B cell (primary cell): ENCODE data around the gene CDHR5. TPM values are rescaled to one million over a fixed set of nuclear protein-coding genes. Genes with fewer than 3 reads are reported as not detected.

Experiments
- ATAC-seq: fragments of 200-7000 bp; cut with Tn5 transposase; one replicate; pipeline ENCODE4 v1.10.0; 2021; ENCODE audit warnings: low read depth, mild to moderate bottlenecking, moderate number of reproducible peaks, moderate library complexity
- CTCF ChIA-PET: fragments of 350-600 bp; sonication (Branson Sonifier 250); formaldehyde crosslinking; loops from one replicate; lab custom pipeline; 2021; ENCODE audit warnings: antibody characterized with exemption, inconsistent platforms; lab: Charles Lee
- POLR2A ChIA-PET: fragments of 350-600 bp; sonication (Branson Sonifier 250); formaldehyde crosslinking; loops from one replicate; lab custom pipeline; 2021; ENCODE audit warnings: antibody characterized with exemption; lab: Charles Lee
- DNase-seq: peaks from one replicate; pipeline ENCODE4 v3.0.0; 2013
- H2AFZ ChIP-seq: 2 replicates; pipeline ENCODE4 v1.6.1; 2012; ENCODE audit warnings: mild to moderate bottlenecking, low read depth, low read length; ENCODE audit not compliant: insufficient read depth, poor library complexity, severe bottlenecking
- H3K27ac ChIP-seq, 2 donors: 1 replicate in 1 of 2; 2 replicates in 1 of 2; pipeline ENCODE4 v1.5.1; 2012 to 2013; ENCODE audit warnings: low read length in 2 of 2, mild to moderate bottlenecking in 2 of 2, moderate library complexity in 1 of 2
- H3K27me3 ChIP-seq, 4 experiments: fragments of 200-600 bp in 1 of 4; sonication (generic) in 1 of 4; replicated peaks in 1 of 4; 1 replicate in 2 of 4; 2 replicates in 2 of 4; pipeline versions ENCODE4 v1.6.1 to v1.7.0; 2013 to 2016; ENCODE audit warnings: low read length in 3 of 4, mild to moderate bottlenecking in 2 of 4, mixed read lengths in 1 of 4, moderate library complexity in 1 of 4; ENCODE audit not compliant: insufficient read depth in 4 of 4, control insufficient read depth in 3 of 4; ENCODE audit errors: control extremely low read depth in 1 of 4
- H3K36me3 ChIP-seq, 2 experiments: replicated peaks in 1 of 2; 1 replicate in 1 of 2; 2 replicates in 1 of 2; pipeline versions ENCODE4 v1.6.1 to v1.7.1; 2013; ENCODE audit warnings: low read length in 1 of 2; ENCODE audit not compliant: insufficient read depth in 2 of 2, control insufficient read depth in 1 of 2; ENCODE audit errors: control extremely low read depth in 1 of 2, extremely low read depth in 1 of 2
- H3K4me1 ChIP-seq, 2 donors: fragments of 200-600 bp in 1 of 2; sonication (generic) in 1 of 2; 1 replicate in 1 of 2; 2 replicates in 1 of 2; pipeline versions ENCODE4 v1.5.1 to v1.6.1; 2013 to 2017; ENCODE audit warnings: low read length in 2 of 2; ENCODE audit not compliant: control insufficient read depth in 2 of 2, insufficient read depth in 2 of 2
- H3K4me2 ChIP-seq: replicated peaks from 2 replicates; pipeline ENCODE3; 2012; ENCODE audit warnings: mild to moderate bottlenecking, low read depth, low read length; ENCODE audit not compliant: poor library complexity, severe bottlenecking
- H3K4me3 ChIP-seq, 5 experiments: fragments of 200-600 bp in 1 of 5; sonication (generic) in 1 of 5; 1 replicate in 3 of 5; 2 replicates in 2 of 5; pipeline versions ENCODE4 v1.5.1 to v1.7.0; 2011 to 2016; ENCODE audit warnings: low read length in 4 of 5, mild to moderate bottlenecking in 4 of 5, low read depth in 2 of 5, control low read depth in 1 of 5, moderate library complexity in 1 of 5; ENCODE audit not compliant: insufficient read depth in 1 of 5; ENCODE audit errors: control extremely low read depth in 1 of 5, extremely low read depth in 1 of 5
- H3K79me2 ChIP-seq: fragments of 200-600 bp; sonication (generic); one replicate; pipeline ENCODE4 v1.6.0; 2016; ENCODE audit warnings: low read length; ENCODE audit not compliant: control insufficient read depth, insufficient read depth
- H3K9ac ChIP-seq: fragments of 200-600 bp; sonication (generic); 2 replicates; pipeline ENCODE4 v1.6.1; 2017; ENCODE audit warnings: mild to moderate bottlenecking, low read length, moderate library complexity
- H3K9me3 ChIP-seq, 3 donors: one replicate each; pipeline versions ENCODE4 v1.6.1 to v1.7.1; 2013; ENCODE audit warnings: low read length in 2 of 3; ENCODE audit not compliant: control insufficient read depth in 2 of 3, insufficient read depth in 1 of 3; ENCODE audit errors: control extremely low read depth in 1 of 3
- H4K20me1 ChIP-seq: 2 replicates; pipeline ENCODE4 v1.6.0; 2012; ENCODE audit warnings: mild to moderate bottlenecking, low read length; ENCODE audit not compliant: insufficient read depth, control insufficient read depth, poor library complexity, severe bottlenecking
- H3K27ac Mint-ChIP-seq: one replicate; pipeline ENCODE4 v1.8.0; 2021; ENCODE audit warnings: mixed read lengths
- H3K27me3 Mint-ChIP-seq: one replicate; pipeline ENCODE4 v1.8.0; 2021; ENCODE audit warnings: mixed read lengths
- H3K4me1 Mint-ChIP-seq: one replicate; pipeline ENCODE4 v1.8.0; 2021; ENCODE audit warnings: mixed read lengths
- H3K4me3 Mint-ChIP-seq: one replicate; pipeline ENCODE4 v1.8.0; 2021; ENCODE audit warnings: mixed read lengths
- H3K9me3 Mint-ChIP-seq: one replicate; pipeline ENCODE4 v1.8.0; 2022; ENCODE audit warnings: mixed read lengths; ENCODE audit not compliant: insufficient read depth
- EZH2 ChIP-seq: IDR thresholded peaks from 2 replicates; pipeline ENCODE4 v1.6.1; 2012; ENCODE audit warnings: borderline replicate concordance, low read depth, mild to moderate bottlenecking, moderate library complexity, low read length; ENCODE audit not compliant: insufficient read depth, poor library complexity, severe bottlenecking
- WGBS: methylation state at CpG from one replicate; pipeline ENCODE4 v1.1.5; 2013; ENCODE audit warnings: missing lambda C conversion rate; ENCODE audit not compliant: insufficient coverage; 5-methylcytosine and 5-hydroxymethylcytosine counted together
- intact Hi-C: fragments of 100-400 bp; cut with micrococcal nuclease; formaldehyde crosslinking; loops from one replicate; pipeline ENCODE4 v1.10.0; 2022
- polyA plus RNA-seq: library from polyadenylated mRNA; depleted of rRNA; stranded (reverse); fragments of >200 nt; gene quantifications from 2 replicates; pipeline ENCODE4 v1.2.3, GENCODE V29; 2012
- total RNA-seq, 2 donors: library from RNA; stranded (reverse); fragments of 120-200 nt in 1 of 2; gene quantifications; 1 replicate in 1 of 2; 2 replicates in 1 of 2; pipeline versions ENCODE4 v1.2.3 to v1.2.4, GENCODE V29; 2013 to 2022
- TF ChIP-seq, protein P1 (sequence below): fragments of 200-600 bp; IDR thresholded peaks from one replicate; pipeline ENCODE4 v1.8.0; 2022; ENCODE audit warnings: antibody characterized with exemption, mild to moderate bottlenecking

CDHR5 gene
- total and polyA plus RNA-seq, 2 donors (not counting 1 experiment from before 2014, with no cell fraction given), result 0.09 TPM; not detected in 1

GRCh38 chr11:595400-595799, 29.4 kb downstream of the CDHR5 start:
- no peaks in the 10 kb centered on the region for H3K4me1 Mint-ChIP-seq
- no peaks in the 10 kb centered on the region for H3K9me3 Mint-ChIP-seq
- Histone ChIP-seq H3K27me3 (no peaks in the 10 kb centered on the region), H3K4me1 (no peaks in the 10 kb centered on the region), H3K4me2 (no peak overlapping the region), H4K20me1 (peaks cover 62% of the 10 kb centered on the region), H3K27ac (no peak overlapping the region), H3K36me3 (peaks cover 0 to 72% of the 10 kb centered on the region in 2 experiments), H3K79me2 (peaks cover 39% of the 10 kb centered on the region), H2AFZ (no peak overlapping the region), H3K9me3 (no peaks in the 10 kb centered on the region), H3K9ac (no peak overlapping the region), H3K4me3 (no peak overlapping the region)
- ChIA-PET CTCF (no interaction called here), POLR2A (no interaction called here)
- intact Hi-C loops, result no loop called here
- WGBS, result 97% methylated on average over 10 of the region's 10 CpGs
- no peak for ATAC-seq
- no peak overlapping the region for H3K4me3 Mint-ChIP-seq
- no peak overlapping the region for H3K27ac Mint-ChIP-seq
- no peak for DNase-seq
- TF ChIP-seq, protein P1, sequence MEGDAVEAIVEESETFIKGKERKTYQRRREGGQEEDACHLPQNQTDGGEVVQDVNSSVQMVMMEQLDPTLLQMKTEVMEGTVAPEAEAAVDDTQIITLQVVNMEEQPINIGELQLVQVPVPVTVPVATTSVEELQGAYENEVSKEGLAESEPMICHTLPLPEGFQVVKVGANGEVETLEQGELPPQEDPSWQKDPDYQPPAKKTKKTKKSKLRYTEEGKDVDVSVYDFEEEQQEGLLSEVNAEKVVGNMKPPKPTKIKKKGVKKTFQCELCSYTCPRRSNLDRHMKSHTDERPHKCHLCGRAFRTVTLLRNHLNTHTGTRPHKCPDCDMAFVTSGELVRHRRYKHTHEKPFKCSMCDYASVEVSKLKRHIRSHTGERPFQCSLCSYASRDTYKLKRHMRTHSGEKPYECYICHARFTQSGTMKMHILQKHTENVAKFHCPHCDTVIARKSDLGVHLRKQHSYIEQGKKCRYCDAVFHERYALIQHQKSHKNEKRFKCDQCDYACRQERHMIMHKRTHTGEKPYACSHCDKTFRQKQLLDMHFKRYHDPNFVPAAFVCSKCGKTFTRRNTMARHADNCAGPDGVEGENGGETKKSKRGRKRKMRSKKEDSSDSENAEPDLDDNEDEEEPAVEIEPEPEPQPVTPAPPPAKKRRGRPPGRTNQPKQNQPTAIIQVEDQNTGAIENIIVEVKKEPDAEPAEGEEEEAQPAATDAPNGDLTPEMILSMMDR, result no peak
- TF ChIP-seq EZH2, result no peak
- H3K27me3 Mint-ChIP-seq, result no peaks in the 10 kb centered on the region

DNA sequence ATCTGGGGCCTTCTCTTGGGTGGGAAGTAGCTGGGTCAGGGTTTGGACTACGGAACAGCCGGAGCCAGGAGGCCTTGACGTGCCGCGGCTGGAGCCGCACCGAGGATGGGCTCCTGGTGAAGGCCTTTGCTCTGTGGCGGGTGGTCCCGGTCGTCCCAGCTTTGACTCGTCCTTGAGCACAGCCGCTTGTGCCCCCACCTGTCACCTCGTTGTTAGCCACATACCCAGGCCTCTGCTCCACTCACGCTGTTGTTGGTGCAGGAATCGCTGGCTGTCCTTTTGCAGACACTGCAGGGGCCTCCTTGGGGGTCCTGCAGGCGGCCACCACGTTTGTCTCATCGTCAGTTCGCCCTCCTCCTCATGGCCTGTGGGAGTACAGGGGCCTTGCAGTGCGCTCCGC, 31.4 kb downstream of the CDHR5 start:
- intact Hi-C loops, result no loop called here
- Mint-ChIP-seq H3K4me1 (no peaks in the 10 kb centered on the region), H3K4me3 (no peak overlapping the region), H3K27me3 (no peaks in the 10 kb centered on the region), H3K27ac (no peak overlapping the region), H3K9me3 (no peaks in the 10 kb centered on the region)
- Histone ChIP-seq H3K4me3 (no peak overlapping the region), H4K20me1 (peaks cover 66% of the 10 kb centered on the region), H3K9me3 (no peaks in the 10 kb centered on the region), H3K27me3 (no peaks in the 10 kb centered on the region), H2AFZ (no peak overlapping the region), H3K4me1 (no peaks in the 10 kb centered on the region), H3K27ac (no peak overlapping the region), H3K4me2 (no peak overlapping the region), H3K9ac (no peak overlapping the region), H3K79me2 (peaks cover 41% of the 10 kb centered on the region), H3K36me3 (peaks cover 0 to 85% of the 10 kb centered on the region in 2 experiments)
- ChIA-PET POLR2A (no interaction called here), CTCF (no interaction called here)
- 98% methylated on average over 21 of the region's 21 CpGs for WGBS
- DNase-seq (no peak), ATAC-seq (no peak)
- TF ChIP-seq, protein P1, result no peak
- TF ChIP-seq EZH2, result no peak
